HT1080 (cell line): ENCODE data around the gene TYK2. TPM values are rescaled to one million over a fixed set of nuclear protein-coding genes. Genes with fewer than 3 reads are reported as not detected.
"Not testable (repeated sequence)": the region's sequence is repeated elsewhere in the genome, so short reads cannot be mapped to it uniquely, and the experiment has no call there.

Source experiments
- DNase-seq: peaks from one replicate; pipeline ENCODE4 v3.0.0-alpha.2; 2015; ENCODE audit warnings: low read depth
- total RNA-seq: library from RNA; depleted of rRNA; stranded (reverse); fragments of >200 nt; shearing (Covaris generic); gene quantifications from 2 replicates; pipeline ENCODE4 v1.2.3, GENCODE V29; 2014

Gene TYK2
- total RNA-seq, 1 experiment from 2014 or later = 80.5 TPM

- DNase-seq = no peak
Measured at GRCh38 chr19:10408511-10409283, 28.3 kb upstream of the TYK2 start.

- no peak for DNase-seq
Measured at GRCh38 chr19:10407096-10407495, 26.7 kb upstream of the TYK2 start.

- DNase-seq = no peak
Measured at GRCh38 chr19:10406191-10406590, 25.8 kb upstream of the TYK2 start.

GRCh38 chr19:10404888-10405820 lies 24.8 kb upstream of the TYK2 start:
- no peak for DNase-seq

- peak; percentile 96 for DNase-seq
Measured at GRCh38 chr19:10403137-10404021, 23.0 kb upstream of the TYK2 start, which contains the start of gene CDC37. CDC37 (minus strand) TSS chr19:10403542; CDS start chr19:10403479, 63 bp downstream.

- peak; percentile 60 for DNase-seq
Measured at GRCh38 chr19:10402441-10403038, 22.2 kb upstream of the TYK2 start.

GRCh38 chr19:10399878-10400277 lies 19.5 kb upstream of the TYK2 start:
- DNase-seq = no peak

- not testable (repeated sequence) for DNase-seq
Measured at GRCh38 chr19:10399340-10399739, 19.0 kb upstream of the TYK2 start.

- DNase-seq = no peak
Measured at GRCh38 chr19:10398819-10399218, 18.4 kb upstream of the TYK2 start.

GRCh38 chr19:10395917-10396316 lies 15.5 kb upstream of the TYK2 start:
- DNase-seq = no peak

- DNase-seq = no peak
Measured at GRCh38 chr19:10395436-10395835, 15.1 kb upstream of the TYK2 start.

GRCh38 chr19:10395003-10395402 lies 14.6 kb upstream of the TYK2 start:
- DNase-seq = no peak

- no peak for DNase-seq
Measured at GRCh38 chr19:10393137-10393536, 12.8 kb upstream of the TYK2 start.

- no peak for DNase-seq
Measured at GRCh38 chr19:10392120-10392519, 11.7 kb upstream of the TYK2 start.

GRCh38 chr19:10390652-10391286 lies 10.4 kb upstream of the TYK2 start:
- DNase-seq = peak; percentile 50

GRCh38 chr19:10389863-10390262 lies 9.5 kb upstream of the TYK2 start:
- no peak for DNase-seq

- peak; percentile 67 for DNase-seq
Measured at GRCh38 chr19:10388957-10389356, 8.6 kb upstream of the TYK2 start.

GRCh38 chr19:10384580-10384979 lies 4.2 kb upstream of the TYK2 start:
- DNase-seq = no peak

- DNase-seq = not testable (repeated sequence)
Measured at GRCh38 chr19:10383223-10383499, 2.8 kb upstream of the TYK2 start.

GRCh38 chr19:10379880-10380312 lies 476 bp downstream of the TYK2 start:
- DNase-seq = no peak
